ENCODE data around the gene TP53AIP1.

- TF ChIP-seq EZH2 (IDR thresholded peaks at IDR 0.05; ENCODE audit: borderline replicate concordance, low read depth, low read length, poor library complexity, severe bottlenecking) (no peak), CTCF (conservative IDR thresholded peaks at IDR 0.05; ENCODE audit: low read depth, low read length) (peak; percentile 53)
Observed at GRCh38 chr11:128886406-128887124, 56.1 kb downstream of the TP53AIP1 start.

All from A673 (cell line).